GM21515 (cell line): ENCODE measurements around the gene LHPP.
"Not testable (repeated sequence)": the region's sequence is repeated elsewhere in the genome, so short reads cannot be mapped to it uniquely, and the experiment has no call there.

Source experiments
- ATAC-seq: cut with Tn5 transposase; IDR thresholded peaks from one replicate; pipeline ENCODE4 v1.9.1; 2021; ENCODE audit not compliant: unreplicated experiment

Gene LHPP

GRCh38 chr10:124461642-124462347 is at the start of gene LHPP:
Gene LHPP (plus strand): TSS chr10:124461823. CDS start chr10:124461863, 40 bp downstream.
- peak; percentile 95 for ATAC-seq

- no peak for ATAC-seq
These were observed 47.5 kb upstream of the LHPP start for GRCh38 chr10:124414076-124414475.

GRCh38 chr10:124415210-124415609 is 46.4 kb upstream of the LHPP start:
- ATAC-seq, result no peak

GRCh38 chr10:124416733-124417132 is 44.9 kb upstream of the LHPP start:
- no peak for ATAC-seq

- ATAC-seq, result peak; percentile 33
These were observed 43.5 kb upstream of the LHPP start for GRCh38 chr10:124417895-124418725.

GRCh38 chr10:124418726-124419501 is 42.7 kb upstream of the LHPP start, which contains the start of gene OAT:
Gene OAT (minus strand): TSS chr10:124418923. CDS start chr10:124412171, 6,752 bp downstream.
- peak; percentile 97 for ATAC-seq

GRCh38 chr10:124419635-124420034 is 42.0 kb upstream of the LHPP start:
- no peak for ATAC-seq

- ATAC-seq, result no peak
These were observed 41.4 kb upstream of the LHPP start for GRCh38 chr10:124420254-124420653.

GRCh38 chr10:124422742-124423141 is 38.9 kb upstream of the LHPP start:
- no peak for ATAC-seq

- ATAC-seq, result no peak
These were observed 37.8 kb upstream of the LHPP start for GRCh38 chr10:124423813-124424212.

- no peak for ATAC-seq
These were observed 36.2 kb upstream of the LHPP start for GRCh38 chr10:124425227-124425962.

GRCh38 chr10:124428207-124428777 is 33.3 kb upstream of the LHPP start:
- no peak for ATAC-seq

- no peak for ATAC-seq
These were observed 32.0 kb upstream of the LHPP start for GRCh38 chr10:124429576-124429975.

GRCh38 chr10:124430077-124430476 is 31.5 kb upstream of the LHPP start:
- ATAC-seq, result no peak

- ATAC-seq, result no peak
These were observed 28.2 kb upstream of the LHPP start for GRCh38 chr10:124433461-124433860.

- not testable (repeated sequence) for ATAC-seq
These were observed 25.9 kb upstream of the LHPP start for GRCh38 chr10:124435683-124436082.

GRCh38 chr10:124436191-124436638 is 25.4 kb upstream of the LHPP start:
- ATAC-seq, result peak; percentile 71

GRCh38 chr10:124441694-124442093 is 19.9 kb upstream of the LHPP start:
- ATAC-seq, result not testable (repeated sequence)

- ATAC-seq, result no peak
These were observed 14.5 kb upstream of the LHPP start for GRCh38 chr10:124446830-124447750.
